Skin epidermis (tissue), 12 donors: ENCODE measurements around the gene CSMD2.

Experiments
- H3K27ac ChIP-seq, 21 experiments: fragments of 200-600 bp; sonication (generic) in 11 of 21; one replicate each; pipeline ENCODE4 v1.5.0; 2020; ENCODE audit warnings: mild to moderate bottlenecking in 3 of 21, inconsistent platforms in 2 of 21, moderate library complexity in 2 of 21
- H3K4me3 ChIP-seq, 7 experiments: fragments of 200-600 bp; sonication (generic) in 2 of 7; one replicate each; pipeline ENCODE4 v1.5.0; 2020; ENCODE audit warnings: inconsistent platforms in 2 of 7, mild to moderate bottlenecking in 2 of 7, moderate library complexity in 1 of 7

Gene CSMD2

GRCh38 chr1:33802268-33802667, 362.8 kb downstream of the CSMD2 start:
- H3K27ac ChIP-seq: no peak overlapping the region
- H3K4me3 ChIP-seq: no peak overlapping the region

- Histone ChIP-seq H3K27ac (no peak overlapping the region), H3K4me3 (no peak overlapping the region)
Observed at GRCh38 chr1:33797849-33798248, 367.2 kb downstream of the CSMD2 start.

- Histone ChIP-seq H3K4me3 (no peak overlapping the region), H3K27ac (no peak overlapping the region)
Observed at GRCh38 chr1:33792651-33793050, 372.4 kb downstream of the CSMD2 start.

- H3K27ac ChIP-seq: no peak overlapping the region
- H3K4me3 ChIP-seq: no peak overlapping the region
Observed at GRCh38 chr1:33792216-33792615, 372.8 kb downstream of the CSMD2 start.

GRCh38 chr1:33791251-33791650, 373.8 kb downstream of the CSMD2 start:
- H3K4me3 ChIP-seq: no peak overlapping the region

GRCh38 chr1:33790577-33790976, 374.5 kb downstream of the CSMD2 start:
- Histone ChIP-seq H3K4me3 (no peak overlapping the region), H3K27ac (no peak overlapping the region)

More at GRCh38 chr1:33791251-33791650, 373.8 kb downstream of the CSMD2 start:
- H3K27ac ChIP-seq: no peak overlapping the region

- Histone ChIP-seq H3K4me3 (no peak overlapping the region), H3K27ac (no peak overlapping the region)
Observed at GRCh38 chr1:33784876-33785275, 380.2 kb downstream of the CSMD2 start.

GRCh38 chr1:33782776-33783175, 382.3 kb downstream of the CSMD2 start:
- H3K27ac ChIP-seq: no peak overlapping the region

GRCh38 chr1:33781652-33782051, 383.4 kb downstream of the CSMD2 start:
- H3K27ac ChIP-seq: no peak overlapping the region
- no peak overlapping the region for H3K4me3 ChIP-seq

More at GRCh38 chr1:33782776-33783175, 382.3 kb downstream of the CSMD2 start:
- no peak overlapping the region for H3K4me3 ChIP-seq

- H3K27ac ChIP-seq: no peak overlapping the region
- no peak overlapping the region for H3K4me3 ChIP-seq
Observed at GRCh38 chr1:33777337-33777736, 387.7 kb downstream of the CSMD2 start.

GRCh38 chr1:33768821-33769220, 396.2 kb downstream of the CSMD2 start:
- Histone ChIP-seq H3K4me3 (no peak overlapping the region), H3K27ac (no peak overlapping the region)

GRCh38 chr1:33768106-33768505, 396.9 kb downstream of the CSMD2 start:
- H3K27ac ChIP-seq: no peak overlapping the region
- no peak overlapping the region for H3K4me3 ChIP-seq

- H3K27ac ChIP-seq: no peak overlapping the region
- H3K4me3 ChIP-seq: no peak overlapping the region
Observed at GRCh38 chr1:33764149-33764548, 400.9 kb downstream of the CSMD2 start.

- no peak overlapping the region for H3K27ac ChIP-seq
Observed at GRCh38 chr1:33763406-33763805, 401.6 kb downstream of the CSMD2 start.

GRCh38 chr1:33762962-33763361, 402.1 kb downstream of the CSMD2 start:
- no peak overlapping the region for H3K4me3 ChIP-seq
- no peak overlapping the region for H3K27ac ChIP-seq

More at GRCh38 chr1:33763406-33763805, 401.6 kb downstream of the CSMD2 start:
- H3K4me3 ChIP-seq: no peak overlapping the region

GRCh38 chr1:33762109-33762830, 402.8 kb downstream of the CSMD2 start:
- Histone ChIP-seq H3K27ac (peak overlapping the region in 1 of 21 experiments; percentile 12), H3K4me3 (no peak overlapping the region)

GRCh38 chr1:33758698-33759097, 406.3 kb downstream of the CSMD2 start:
- Histone ChIP-seq H3K27ac (no peak overlapping the region), H3K4me3 (no peak overlapping the region)

GRCh38 chr1:33753087-33753856, 411.8 kb downstream of the CSMD2 start:
- Histone ChIP-seq H3K27ac (no peak overlapping the region), H3K4me3 (no peak overlapping the region)

- Histone ChIP-seq H3K27ac (no peak overlapping the region), H3K4me3 (no peak overlapping the region)
Observed at GRCh38 chr1:33745942-33746341, 419.1 kb downstream of the CSMD2 start.

- Histone ChIP-seq H3K4me3 (no peak overlapping the region), H3K27ac (no peak overlapping the region)
Observed at GRCh38 chr1:33743221-33743998, 421.6 kb downstream of the CSMD2 start.
